ENCODE data around the gene APC. TPM values are rescaled to one million over a fixed set of nuclear protein-coding genes. Genes with fewer than 3 reads are reported as not detected.

Gene APC
- total RNA-seq, 2 experiments from 2014 or later = 23.9 to 24.8 TPM

DNA sequence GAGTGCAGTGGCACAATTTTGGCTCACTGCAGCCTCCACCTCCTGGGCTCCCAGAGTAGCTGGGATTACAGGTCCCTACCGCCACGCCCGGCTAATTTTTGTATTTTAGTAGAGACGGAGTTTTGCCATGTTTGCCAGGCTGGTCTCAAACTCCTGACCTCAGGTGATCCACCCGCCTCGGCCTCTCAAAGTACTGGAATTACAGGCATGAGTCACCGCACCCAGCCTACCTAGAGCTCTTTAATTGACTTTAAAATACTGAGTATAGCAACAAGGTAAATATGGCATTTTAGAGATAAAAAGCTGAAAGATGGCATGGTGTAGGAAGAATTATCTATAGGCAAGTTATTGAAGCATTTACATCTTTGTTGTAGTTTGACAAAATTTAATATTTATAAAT, 21.0 kb downstream of the APC start:
- POLR2A ChIA-PET = no interaction called here
- CTCF ChIA-PET = interaction anchor here (1.2 to 2.5 kb wide), 5 partner anchors 8 to 211 kb away, joined by 4 to 12 read pairs (median 5); no protein-coding TSS in a partner anchor

DNA sequence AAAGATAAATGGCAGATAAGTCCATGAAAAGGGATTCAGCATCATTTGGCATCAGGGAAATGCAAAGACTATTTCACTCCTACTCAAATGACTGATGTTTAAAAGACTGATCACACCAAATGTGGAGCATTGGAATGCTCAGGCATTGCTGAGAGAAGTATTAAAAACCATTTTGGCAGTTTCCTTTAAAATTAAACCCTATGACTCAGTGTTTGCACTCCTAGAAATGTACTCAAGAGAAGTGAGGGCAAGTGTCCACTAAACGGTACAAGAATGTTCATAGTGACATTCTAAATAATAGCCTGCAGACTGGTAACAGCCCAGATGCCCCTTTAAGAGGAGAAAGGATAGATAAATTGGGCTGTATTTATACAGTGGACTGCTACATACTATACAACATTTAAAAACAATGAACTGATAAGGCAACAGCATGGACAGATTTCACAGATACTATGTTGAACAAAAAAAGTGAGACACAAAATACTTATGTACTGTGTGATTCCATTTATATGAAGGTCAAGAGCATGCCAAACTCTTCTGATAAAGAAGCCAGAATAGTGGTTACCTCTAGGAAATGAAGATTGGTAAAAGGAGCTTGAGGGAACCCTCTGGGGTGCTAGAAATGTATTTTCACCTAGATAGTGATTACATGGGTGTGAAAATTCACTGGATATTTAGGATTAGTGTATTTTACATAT, 24.6 kb downstream of the APC start:
- POLR2A ChIA-PET = no interaction called here
- CTCF ChIA-PET = no interaction called here

DNA sequence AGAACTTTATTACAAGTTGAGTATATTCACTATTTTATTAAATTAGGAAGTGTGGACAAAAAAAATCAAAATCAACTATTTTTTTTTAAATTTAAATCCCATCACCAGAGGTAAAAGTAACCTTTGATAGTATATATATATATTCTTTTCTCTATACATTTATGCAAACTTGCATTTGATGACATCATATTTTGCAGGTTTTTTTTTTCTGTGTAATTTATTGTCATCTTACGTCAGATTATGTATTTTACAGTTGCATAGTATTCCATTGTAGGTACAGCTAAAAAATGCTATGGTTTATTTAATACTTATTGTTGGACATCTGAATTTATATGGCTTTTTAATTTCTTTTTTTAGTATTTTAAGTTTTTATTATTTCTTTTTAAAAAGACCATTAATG, 25.5 kb downstream of the APC start:
- POLR2A ChIA-PET = no interaction called here
- CTCF ChIA-PET = no interaction called here

DNA sequence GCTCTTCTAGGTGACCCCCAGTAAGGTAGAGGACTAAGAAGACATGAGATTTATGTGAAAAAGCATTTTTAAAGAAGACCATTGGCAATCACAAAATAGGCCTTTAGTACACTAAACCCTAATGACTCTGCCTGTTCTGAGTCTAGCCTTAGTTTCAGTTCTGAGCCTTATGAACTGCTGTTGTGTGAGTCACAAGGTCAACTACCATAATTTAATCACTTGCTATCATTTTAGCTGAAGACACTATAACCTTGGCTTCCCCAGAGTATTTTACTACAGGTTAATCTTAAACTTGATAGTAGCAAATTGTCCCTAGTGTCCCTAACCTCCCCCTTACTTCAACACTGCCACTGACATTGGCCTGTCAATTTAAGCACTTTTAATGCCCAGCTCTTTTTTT, 34.4 kb downstream of the APC start:
- ChIA-PET CTCF (no interaction called here), POLR2A (no interaction called here)

DNA sequence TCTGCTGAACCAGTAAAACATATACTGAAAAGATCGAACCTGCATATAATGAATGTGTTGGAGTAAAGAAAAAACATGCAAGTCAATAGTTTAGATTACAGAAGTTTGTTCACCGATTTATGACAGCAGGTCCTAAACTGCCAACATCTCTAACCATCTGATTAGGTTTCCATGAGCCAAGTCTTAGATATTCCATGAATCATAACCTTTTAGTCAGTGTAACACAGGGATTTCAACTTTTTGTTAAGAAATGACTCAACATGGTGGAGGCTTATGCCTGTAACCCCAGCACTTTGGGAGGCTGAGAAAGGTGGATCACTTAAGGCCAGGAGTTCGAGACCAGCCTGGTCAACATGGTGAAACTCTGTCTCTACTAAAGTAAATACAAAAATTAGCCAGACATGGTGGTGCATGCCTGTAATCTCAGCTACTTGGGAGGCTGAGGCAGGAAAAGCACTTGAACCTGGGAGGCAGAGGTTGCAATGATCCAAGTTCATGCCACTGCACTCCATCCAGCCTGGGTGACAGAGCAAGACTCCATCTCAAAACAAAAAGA, 38.7 kb downstream of the APC start:
- ChIA-PET CTCF (interaction anchor here (0.6 kb wide), 1 partner anchor 540 kb away, joined by 3 read pairs; no protein-coding TSS in a partner anchor), POLR2A (no interaction called here)

DNA sequence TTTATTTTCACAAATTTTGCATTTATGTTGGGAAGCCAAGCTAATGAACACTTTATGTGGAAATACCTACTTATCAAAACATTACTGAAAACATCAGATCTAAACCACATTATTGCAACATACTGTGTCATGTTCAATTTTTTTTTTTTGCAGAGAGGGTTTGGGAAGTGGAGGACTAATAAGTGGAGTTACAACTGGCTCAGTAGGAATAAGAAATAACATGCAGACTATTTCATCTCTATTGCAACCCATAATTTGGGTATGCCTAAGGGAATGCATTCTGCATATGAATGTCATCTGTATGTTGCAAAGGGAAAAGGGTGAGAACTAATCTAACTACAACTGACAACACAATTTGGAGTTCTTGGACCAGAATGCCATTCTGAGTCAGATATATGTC, 41.8 kb downstream of the APC start:
- CTCF ChIA-PET = no interaction called here
- POLR2A ChIA-PET = interaction anchor here (0.5 kb wide), 1 partner anchor 185 kb away, joined by 3 read pairs; no protein-coding TSS in a partner anchor

DNA sequence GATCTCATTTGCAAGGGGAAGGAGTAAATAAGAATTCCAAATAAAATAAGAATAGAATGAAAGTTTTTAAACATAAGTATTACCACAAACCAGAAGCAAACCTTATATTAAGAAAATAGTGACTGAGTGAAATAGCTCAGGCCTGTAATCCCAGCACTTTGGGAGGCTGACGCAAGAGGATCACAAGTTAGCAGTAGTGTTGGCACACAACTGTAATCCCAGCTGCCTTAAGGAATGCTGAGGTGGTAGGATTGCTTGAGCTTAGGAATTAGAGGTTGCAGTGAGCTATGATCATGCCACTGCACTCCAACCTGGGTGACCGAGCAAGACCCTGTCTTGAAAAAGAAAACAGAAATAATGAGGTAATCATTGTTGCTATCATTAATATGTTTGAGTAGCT, 47.0 kb downstream of the APC start:
- CTCF ChIA-PET = no interaction called here
- POLR2A ChIA-PET = no interaction called here

DNA sequence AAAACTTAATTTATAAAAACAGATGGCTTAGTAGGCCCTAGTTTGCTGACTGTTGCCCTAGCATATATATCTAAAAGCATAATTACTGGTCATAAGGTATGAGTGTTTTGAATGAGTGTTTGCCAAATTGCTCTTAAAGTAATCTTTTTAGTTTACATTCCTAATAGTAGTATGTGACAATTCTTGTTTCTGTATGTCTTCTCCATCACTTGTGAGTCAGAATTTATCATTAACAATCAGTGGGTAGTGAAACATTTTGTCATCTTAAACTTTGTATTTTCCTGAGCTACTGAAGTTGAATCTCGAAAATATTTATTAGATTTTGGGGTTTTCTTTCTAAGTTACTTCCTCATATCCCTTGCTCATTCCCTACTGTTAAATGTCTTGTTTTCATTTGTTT, 49.6 kb downstream of the APC start:
- ChIA-PET POLR2A (no interaction called here), CTCF (no interaction called here)

DNA sequence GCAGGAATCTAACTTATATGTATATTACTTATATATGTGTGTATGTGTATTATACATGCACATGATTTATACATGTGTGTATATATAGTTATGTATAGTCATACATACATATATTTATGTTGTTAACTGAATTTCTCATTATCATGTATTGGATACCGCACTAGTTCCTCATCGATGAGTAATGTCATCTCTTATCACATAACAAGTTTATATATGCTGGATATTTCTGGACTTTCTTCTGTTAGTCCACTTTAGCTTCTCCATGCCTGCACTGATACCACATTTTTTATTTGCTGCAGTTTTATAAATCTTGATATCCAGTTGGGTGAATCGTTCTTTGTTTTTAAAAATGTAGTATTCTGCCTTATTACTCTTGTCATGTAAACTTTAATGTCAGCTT, 50.2 kb downstream of the APC start:
- POLR2A ChIA-PET = no interaction called here
- CTCF ChIA-PET = no interaction called here

DNA sequence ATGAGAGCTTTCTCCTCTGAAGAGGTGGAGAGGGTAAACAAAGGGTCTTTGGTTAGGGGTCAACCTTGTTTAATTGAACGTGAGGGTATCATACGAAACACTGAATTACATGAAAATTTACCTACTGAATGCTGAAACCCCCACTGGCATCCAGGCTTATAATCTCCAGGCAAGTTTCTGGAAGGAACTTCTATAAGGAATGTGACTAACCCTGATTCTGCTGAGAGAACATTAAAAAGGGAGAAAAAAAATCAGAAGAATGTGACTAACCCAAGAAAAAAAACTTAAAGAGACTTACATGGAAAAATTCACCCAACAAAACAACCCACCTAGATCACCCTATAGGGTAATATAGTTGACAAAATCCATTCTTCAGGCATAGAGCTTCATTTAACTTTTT, 55.5 kb downstream of the APC start:
- CTCF ChIA-PET = no interaction called here
- POLR2A ChIA-PET = no interaction called here

DNA sequence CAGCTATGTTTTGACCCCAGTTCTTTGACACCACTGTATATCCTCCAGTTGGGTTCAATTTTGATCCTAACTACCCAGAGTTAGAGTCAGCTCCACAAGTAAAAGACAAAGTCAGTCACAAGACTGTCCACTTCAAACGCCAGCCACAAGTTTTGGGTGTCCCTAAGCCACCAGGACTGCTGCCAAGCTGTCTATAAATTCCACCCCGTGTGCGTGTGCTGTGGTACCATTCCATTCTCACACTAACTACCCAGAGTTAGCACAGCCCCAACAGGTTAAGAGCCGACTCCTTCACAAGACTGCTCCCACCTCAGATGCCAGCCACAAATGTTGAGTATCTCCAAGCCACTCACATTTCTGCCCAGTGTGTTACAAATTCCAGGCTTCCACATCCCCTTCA, 56.7 kb downstream of the APC start:
- CTCF ChIA-PET = no interaction called here
- POLR2A ChIA-PET = no interaction called here

DNA sequence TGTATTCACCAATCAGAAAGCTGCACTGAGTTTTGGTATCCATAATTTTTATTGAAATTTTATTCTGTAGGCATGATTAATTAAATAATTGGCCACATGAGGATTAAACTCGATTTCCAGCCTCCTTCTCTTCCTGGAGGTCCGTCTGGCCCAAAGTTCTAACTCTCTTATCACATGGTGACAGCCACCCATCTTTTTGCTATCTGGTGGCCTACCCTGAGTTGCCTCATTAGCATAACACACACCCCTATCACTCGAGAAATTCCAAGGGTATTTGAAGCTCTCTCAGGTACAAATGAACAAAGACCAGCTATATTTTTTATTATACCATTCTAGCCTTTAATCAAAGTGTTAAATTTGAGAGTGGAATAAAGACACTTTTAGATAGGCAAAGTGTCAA, 57.7 kb downstream of the APC start:
- POLR2A ChIA-PET = no interaction called here
- CTCF ChIA-PET = no interaction called here

DNA sequence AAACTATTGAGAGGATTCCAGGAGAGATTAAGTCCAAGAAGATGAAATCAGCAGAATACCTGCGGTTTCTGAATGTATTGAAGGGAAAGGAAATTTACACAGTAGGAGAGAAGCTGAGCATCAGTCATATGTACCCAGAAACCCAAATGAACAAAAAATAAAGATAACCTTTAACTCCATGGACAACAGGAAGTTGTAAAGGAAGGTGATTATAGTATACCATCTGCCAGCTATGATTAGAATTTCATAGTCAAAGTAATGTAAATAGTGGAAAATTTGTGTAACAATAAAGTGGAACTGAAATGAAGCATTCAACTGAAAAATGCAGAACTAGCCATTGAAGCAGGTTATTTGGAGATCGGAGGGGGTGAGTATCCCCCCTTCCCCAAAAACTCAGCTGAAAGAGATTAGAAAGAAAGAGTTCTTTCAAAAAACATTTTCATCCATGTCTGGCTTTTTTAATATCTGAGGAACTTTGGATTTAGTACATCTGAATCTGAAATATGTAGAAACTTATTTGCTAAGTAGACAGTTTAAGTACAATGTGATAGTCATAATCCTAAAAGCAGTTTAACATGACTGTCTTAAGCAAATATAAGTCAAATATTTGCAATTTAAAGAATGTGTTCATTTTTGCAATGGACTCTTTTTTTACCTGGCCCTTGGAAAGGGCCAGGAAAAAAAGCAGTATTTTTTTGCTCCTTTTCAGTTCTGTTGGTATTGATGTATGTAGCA, 58.4 kb downstream of the APC start:
- ChIA-PET POLR2A (no interaction called here), CTCF (no interaction called here)

DNA sequence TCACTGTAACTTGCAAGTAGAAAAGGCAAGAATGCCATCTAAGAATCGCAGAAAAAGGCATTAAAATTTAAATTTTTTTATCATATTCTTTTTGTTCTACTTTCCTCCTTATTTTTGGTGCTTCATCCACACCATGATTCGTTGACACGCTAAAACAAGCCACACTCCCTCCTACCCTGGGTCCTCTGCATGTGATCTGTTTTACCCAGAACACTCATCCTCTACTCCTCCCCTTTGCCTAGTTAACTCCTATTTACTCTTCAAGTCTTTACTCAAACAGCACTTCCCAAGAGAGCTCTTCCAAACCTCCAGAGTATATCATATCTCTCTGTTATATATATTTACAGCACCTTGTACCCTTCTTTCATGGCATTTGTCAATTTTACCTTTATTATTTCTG, 62.0 kb downstream of the APC start:
- POLR2A ChIA-PET = no interaction called here
- CTCF ChIA-PET = no interaction called here

DNA sequence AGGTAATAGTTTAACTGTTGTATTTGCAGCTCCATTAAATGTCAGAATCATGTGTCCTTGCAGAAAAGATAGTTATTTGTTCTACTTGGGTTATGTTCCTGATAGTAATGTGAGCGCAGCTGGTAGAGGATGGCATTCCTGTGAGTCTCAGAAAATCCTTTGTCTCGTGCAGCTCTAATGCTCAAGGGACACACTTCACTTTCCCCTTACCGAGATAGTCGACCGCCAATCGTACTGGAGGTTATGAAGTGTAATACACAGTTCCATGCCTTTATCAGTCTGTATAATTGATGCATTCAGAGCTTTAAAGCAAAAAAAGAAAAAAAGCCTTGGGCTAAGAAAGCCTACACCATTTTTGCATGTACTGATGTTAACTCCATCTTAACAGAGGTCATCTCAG, 63.2 kb downstream of the APC start:
- POLR2A ChIA-PET = no interaction called here

DNA sequence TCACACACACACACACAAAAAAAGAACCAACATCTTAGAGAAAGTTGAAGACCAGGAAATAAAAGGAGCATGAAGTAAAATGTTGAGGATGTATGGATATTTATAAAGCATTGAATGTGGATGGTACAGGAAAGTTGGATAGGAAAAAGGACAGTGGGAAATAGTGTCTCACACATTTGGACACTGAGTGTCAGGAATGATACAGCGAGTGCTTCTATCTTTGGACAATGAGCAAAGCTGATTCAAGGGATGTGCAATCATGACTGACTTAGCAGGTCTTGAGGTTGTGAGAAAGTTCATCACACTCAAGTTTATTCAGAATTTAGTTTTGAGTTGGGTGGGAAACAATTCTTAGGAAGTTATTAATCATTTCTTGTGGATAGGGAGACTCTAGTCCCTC, 73.3 kb downstream of the APC start:
- ChIA-PET CTCF (no interaction called here), POLR2A (no interaction called here)

More for the DNA sequence above, 63.2 kb downstream of the APC start:
- CTCF ChIA-PET = no interaction called here

DNA sequence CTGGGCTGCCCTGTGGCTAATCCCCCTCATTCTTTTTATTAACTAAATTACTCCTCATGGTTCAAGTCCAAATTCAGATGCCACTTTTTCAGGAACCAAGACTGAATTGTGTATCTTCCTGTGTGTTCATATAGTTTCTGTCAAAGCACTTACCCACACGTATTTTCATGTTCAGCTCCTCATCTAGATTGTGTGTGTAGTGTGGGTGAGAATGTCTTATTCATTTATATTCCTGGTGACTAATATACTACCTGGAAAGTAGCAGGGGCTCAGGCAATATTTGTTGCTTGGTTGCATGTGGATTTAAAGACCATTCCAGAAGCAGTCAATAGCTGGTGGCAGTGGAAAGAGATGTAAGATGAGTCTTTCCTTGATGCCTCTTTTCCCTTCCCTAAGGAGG, 74.9 kb downstream of the APC start:
- POLR2A ChIA-PET = no interaction called here
- CTCF ChIA-PET = interaction anchor here (1.2 kb wide), 1 partner anchor 109 kb away, joined by 3 read pairs; the partner anchor contains the start of gene REEP5

DNA sequence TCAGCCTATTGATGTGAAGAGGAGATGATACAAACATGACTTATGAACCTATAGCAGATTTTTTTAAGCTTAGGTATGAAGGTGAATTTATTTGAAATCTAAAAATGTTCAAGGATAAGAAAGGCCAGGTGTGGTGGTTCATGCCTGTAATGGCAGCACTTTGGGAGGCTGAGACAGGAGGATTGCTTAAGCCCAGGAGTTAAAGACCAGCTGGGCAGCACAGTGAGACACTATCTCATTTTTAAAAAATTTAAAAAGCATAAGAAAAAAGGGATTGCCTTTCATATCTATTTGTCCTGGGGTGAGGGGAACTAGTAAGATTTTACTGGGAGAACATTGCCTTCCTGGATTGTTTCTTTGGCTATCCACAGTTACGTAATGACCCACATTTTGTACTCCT, 82.6 kb downstream of the APC start:
- ChIA-PET CTCF (interaction anchor here (0.7 kb wide), 1 partner anchor 57 kb away, joined by 3 read pairs; no protein-coding TSS in a partner anchor), POLR2A (no interaction called here)

DNA sequence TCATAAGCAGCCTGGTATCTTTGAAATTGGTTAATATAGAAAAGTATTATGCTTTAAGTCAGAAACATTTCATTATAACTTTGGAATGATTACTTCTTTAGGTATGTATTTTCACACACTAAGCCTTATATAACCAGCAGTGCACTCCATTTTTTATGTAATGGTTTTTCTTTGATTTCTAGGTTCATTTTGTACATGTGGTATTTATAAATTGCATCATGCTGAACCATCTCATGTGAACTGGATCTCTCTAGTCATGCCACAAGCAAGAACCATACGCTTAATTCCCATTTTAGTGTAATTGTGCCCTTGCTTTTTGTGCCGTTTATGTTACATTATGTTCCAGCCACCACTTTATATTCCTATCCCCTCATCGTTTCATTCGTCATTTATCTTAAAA, 84.8 kb downstream of the APC start:
- POLR2A ChIA-PET = no interaction called here
- CTCF ChIA-PET = no interaction called here

DNA sequence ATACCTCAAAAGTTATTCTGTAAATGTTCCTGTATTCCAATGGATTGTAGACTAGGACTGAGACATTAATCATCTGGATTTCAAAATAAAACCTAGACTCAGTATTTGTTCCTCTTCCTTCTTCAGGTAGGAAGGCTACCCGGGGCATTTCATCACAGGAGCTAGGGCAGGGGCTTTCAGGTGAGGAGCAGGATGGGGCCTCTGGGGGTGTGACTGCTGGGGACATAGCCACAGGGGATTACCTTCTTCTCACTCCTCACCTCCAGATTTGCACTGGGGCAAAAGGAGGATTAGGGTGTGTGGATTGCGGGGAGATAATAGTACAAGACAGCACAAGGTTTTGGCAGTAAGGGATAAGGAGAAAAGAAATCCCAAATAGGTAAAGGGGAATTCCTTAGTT, 85.5 kb downstream of the APC start:
- POLR2A ChIA-PET = no interaction called here

DNA sequence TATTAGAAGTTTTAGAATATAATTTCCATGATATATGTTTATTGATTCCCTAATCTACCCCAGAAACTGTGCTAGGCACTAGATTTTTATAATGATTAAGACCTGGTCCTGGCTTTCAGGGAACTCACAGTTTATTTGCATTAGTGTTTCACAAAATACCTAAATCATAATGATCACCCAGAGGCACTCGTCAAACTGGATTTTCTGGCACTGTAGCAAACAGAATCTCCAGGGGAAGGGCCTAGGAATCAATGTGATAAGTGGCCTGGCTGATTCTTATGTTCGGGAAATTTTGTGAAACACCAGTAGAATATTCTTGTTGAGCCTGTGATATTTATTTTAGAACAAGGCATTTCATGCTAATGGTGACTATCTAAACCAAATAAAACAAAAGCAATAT, 86.0 kb downstream of the APC start:
- CTCF ChIA-PET = no interaction called here

More for the DNA sequence above, 85.5 kb downstream of the APC start:
- CTCF ChIA-PET = no interaction called here

DNA sequence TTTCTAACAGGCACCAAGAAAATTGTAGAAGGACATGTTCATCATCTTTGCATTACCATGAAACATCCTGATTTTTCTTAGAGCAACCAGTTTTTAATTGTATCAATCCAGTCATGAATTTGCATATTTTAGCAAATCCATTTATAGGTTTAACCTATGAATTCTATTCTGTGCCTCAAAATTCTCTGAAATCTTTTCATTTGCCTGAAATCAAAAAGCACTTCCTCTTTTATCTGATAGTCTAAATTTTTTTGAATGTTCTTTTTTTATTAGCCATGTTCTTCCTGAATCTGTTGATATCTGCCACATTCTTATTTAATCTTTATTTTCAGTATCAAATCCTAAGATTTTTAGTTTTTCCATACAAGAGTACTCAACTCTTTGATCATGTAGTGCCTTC, 86.5 kb downstream of the APC start:
- ChIA-PET CTCF (no interaction called here), POLR2A (no interaction called here)

More for the DNA sequence above, 86.0 kb downstream of the APC start:
- POLR2A ChIA-PET = no interaction called here
